Mucosa of rectum (tissue), 2 donors: ENCODE measurements around the gene AKAP13.

ENCODE experiments used
- H3K27ac ChIP-seq, 2 donors: one replicate each; pipeline ENCODE4 v1.7.0; 2013; ENCODE audit warnings: inconsistent platforms in 2 of 2, low read depth in 2 of 2, low read length in 2 of 2
- H3K27me3 ChIP-seq, 2 donors: one replicate each; pipeline ENCODE4 v1.7.0; 2013; ENCODE audit warnings: low read length in 2 of 2; ENCODE audit not compliant: control insufficient read depth in 2 of 2, insufficient read depth in 2 of 2
- H3K36me3 ChIP-seq, 2 donors: one replicate each; pipeline ENCODE4 v1.7.0; 2013; ENCODE audit warnings: low read length in 2 of 2; ENCODE audit not compliant: control insufficient read depth in 2 of 2, insufficient read depth in 2 of 2
- H3K4me1 ChIP-seq, 2 donors: one replicate each; pipeline ENCODE4 v1.7.0; 2013; ENCODE audit warnings: low read length in 2 of 2, mild to moderate bottlenecking in 1 of 2; ENCODE audit not compliant: control insufficient read depth in 2 of 2, insufficient read depth in 2 of 2
- H3K4me3 ChIP-seq, 2 donors: one replicate each; pipeline ENCODE4 v1.7.0; 2013; ENCODE audit warnings: low read length in 2 of 2
- H3K9ac ChIP-seq, 2 donors: one replicate each; pipeline ENCODE4 v1.7.0; 2013; ENCODE audit warnings: low read length in 2 of 2, low read depth in 1 of 2, mild to moderate bottlenecking in 1 of 2
- H3K9me3 ChIP-seq, 2 donors: one replicate each; pipeline ENCODE4 v1.7.0; 2013; ENCODE audit warnings: low read length in 2 of 2; ENCODE audit not compliant: control insufficient read depth in 2 of 2
- donor health status: healthy.
- donor health status: Normal muscosa, but diverticular disease.

AKAP13 gene

GRCh38 chr15:85684174-85684710 lies 303.8 kb downstream of the AKAP13 start:
- Histone ChIP-seq H3K27ac (no peak overlapping the region), H3K36me3 (peaks cover 44 to 67% of the 10 kb centered on the region in 2 donors), H3K27me3 (no peaks in the 10 kb centered on the region), H3K9ac (no peak overlapping the region), H3K9me3 (no peaks in the 10 kb centered on the region), H3K4me3 (no peak overlapping the region), H3K4me1 (no peaks in the 10 kb centered on the region)

- Histone ChIP-seq H3K4me3 (no peak overlapping the region), H3K27me3 (no peaks in the 10 kb centered on the region), H3K36me3 (peaks cover 44 to 70% of the 10 kb centered on the region in 2 donors), H3K4me1 (no peaks in the 10 kb centered on the region), H3K9ac (no peak overlapping the region), H3K9me3 (no peaks in the 10 kb centered on the region), H3K27ac (no peak overlapping the region)
Observed at GRCh38 chr15:85685356-85685755, 305.0 kb downstream of the AKAP13 start.

GRCh38 chr15:85687329-85687728 lies 306.9 kb downstream of the AKAP13 start:
- H3K27ac ChIP-seq = peak overlapping the region in 1 of 2 donors; percentile 23
- peaks cover 57 to 75% of the 10 kb centered on the region in 2 donors for H3K36me3 ChIP-seq
- peaks cover 0 to 4% of the 10 kb centered on the region in 2 donors for H3K4me1 ChIP-seq
- no peak overlapping the region for H3K4me3 ChIP-seq
- no peaks in the 10 kb centered on the region for H3K9me3 ChIP-seq
- H3K27me3 ChIP-seq = no peaks in the 10 kb centered on the region
- H3K9ac ChIP-seq = no peak overlapping the region

GRCh38 chr15:85688711-85689110 lies 308.3 kb downstream of the AKAP13 start:
- H3K36me3 ChIP-seq = peaks cover 61 to 73% of the 10 kb centered on the region in 2 donors
- no peaks in the 10 kb centered on the region for H3K27me3 ChIP-seq
- no peak overlapping the region for H3K9ac ChIP-seq
- no peaks in the 10 kb centered on the region for H3K9me3 ChIP-seq
- peak overlapping the region; percentile 21 to 85 for H3K27ac ChIP-seq
- peak overlapping the region in 1 of 2 donors; percentile 37 for H3K4me3 ChIP-seq
- H3K4me1 ChIP-seq = peaks cover 3 to 4% of the 10 kb centered on the region in 2 donors

GRCh38 chr15:85689729-85690128 lies 309.3 kb downstream of the AKAP13 start:
- Histone ChIP-seq H3K9ac (peak overlapping the region; percentile 54 to 73), H3K4me1 (peaks cover 3 to 4% of the 10 kb centered on the region in 2 donors), H3K4me3 (peak overlapping the region; percentile 49 to 75), H3K27ac (peak overlapping the region; percentile 64 to 85), H3K9me3 (no peaks in the 10 kb centered on the region), H3K27me3 (no peaks in the 10 kb centered on the region), H3K36me3 (peaks cover 60 to 73% of the 10 kb centered on the region in 2 donors)

- H3K27ac ChIP-seq = peak overlapping the region; percentile 69 to 85
Observed at GRCh38 chr15:85690561-85691231, 310.3 kb downstream of the AKAP13 start.

GRCh38 chr15:85691350-85692240 lies 311.2 kb downstream of the AKAP13 start:
- peak overlapping the region; percentile 41 to 48 for H3K9ac ChIP-seq
- H3K27ac ChIP-seq = peak overlapping the region; percentile 69 to 85
- peaks cover 66 to 75% of the 10 kb centered on the region in 2 donors for H3K36me3 ChIP-seq
- H3K9me3 ChIP-seq = no peaks in the 10 kb centered on the region
- H3K4me3 ChIP-seq = peak overlapping the region; percentile 33 to 75
- peaks cover 3 to 4% of the 10 kb centered on the region in 2 donors for H3K4me1 ChIP-seq
- H3K27me3 ChIP-seq = no peaks in the 10 kb centered on the region

More at GRCh38 chr15:85690561-85691231, 310.3 kb downstream of the AKAP13 start:
- Histone ChIP-seq H3K4me1 (peaks cover 3 to 4% of the 10 kb centered on the region in 2 donors), H3K9me3 (no peaks in the 10 kb centered on the region), H3K36me3 (peaks cover 61 to 74% of the 10 kb centered on the region in 2 donors), H3K27me3 (no peaks in the 10 kb centered on the region), H3K4me3 (peak overlapping the region in 1 of 2 donors; percentile 75), H3K9ac (peak overlapping the region; percentile 35 to 41)

GRCh38 chr15:85692321-85692720 lies 311.9 kb downstream of the AKAP13 start:
- H3K9ac ChIP-seq = no peak overlapping the region
- H3K27ac ChIP-seq = peak overlapping the region; percentile 40 to 85
- peak overlapping the region in 1 of 2 donors; percentile 75 for H3K4me3 ChIP-seq
- no peaks in the 10 kb centered on the region for H3K27me3 ChIP-seq
- H3K9me3 ChIP-seq = no peaks in the 10 kb centered on the region
- H3K36me3 ChIP-seq = peaks cover 66 to 73% of the 10 kb centered on the region in 2 donors
- peaks cover 3 to 4% of the 10 kb centered on the region in 2 donors for H3K4me1 ChIP-seq

- H3K36me3 ChIP-seq = peaks cover 65 to 68% of the 10 kb centered on the region in 2 donors
Observed at GRCh38 chr15:85692873-85693272, 312.5 kb downstream of the AKAP13 start.

More at GRCh38 chr15:85692873-85693272, 312.5 kb downstream of the AKAP13 start:
- no peaks in the 10 kb centered on the region for H3K9me3 ChIP-seq
- H3K27me3 ChIP-seq = no peaks in the 10 kb centered on the region
- H3K27ac ChIP-seq = peak overlapping the region; percentile 14 to 85
- H3K9ac ChIP-seq = no peak overlapping the region
- H3K4me1 ChIP-seq = peaks cover 3 to 4% of the 10 kb centered on the region in 2 donors
- peak overlapping the region in 1 of 2 donors; percentile 75 for H3K4me3 ChIP-seq
